NCI-H146 treated with DMSO at 0.1 percent for 48 hours (cell line): ENCODE measurements around the gene EPHA8.

Experiments used
- DNase-seq: peaks from one replicate; lab custom pipeline; 2025; ENCODE audit not compliant: unreplicated experiment; lab: John Stamatoyannopoulos, UW

Gene EPHA8

GRCh38 chr1:22562584-22563583 lies at the start of gene EPHA8:
Gene EPHA8, plus strand, starts transcription at chr1:22563489. Its CDS starts 147 bp downstream, at chr1:22563636.
- no peak for DNase-seq

GRCh38 chr1:22516906-22517571 lies 46.2 kb upstream of the EPHA8 start:
- no peak for DNase-seq

GRCh38 chr1:22517956-22518355 lies 45.3 kb upstream of the EPHA8 start:
- DNase-seq: no peak

DNA sequence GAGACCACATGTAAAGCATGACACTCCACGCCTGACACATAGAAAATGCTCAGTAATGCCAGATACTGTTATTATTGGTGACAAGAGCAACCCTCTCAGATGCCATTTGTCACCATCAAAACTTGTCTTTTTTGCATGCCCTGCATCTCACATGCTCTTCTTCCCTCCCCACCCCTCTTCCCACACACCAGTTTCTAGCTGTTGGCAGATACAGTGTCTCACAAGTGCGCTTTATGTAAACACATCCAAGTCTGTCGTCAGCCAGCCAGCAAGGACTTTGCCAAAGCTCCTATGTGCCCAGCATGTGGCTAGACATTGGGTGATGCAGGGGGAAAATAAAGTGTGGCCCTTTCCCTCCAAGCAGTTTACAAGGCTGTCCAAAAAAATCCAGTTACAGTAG lies 44.9 kb upstream of the EPHA8 start:
- no peak for DNase-seq

DNA sequence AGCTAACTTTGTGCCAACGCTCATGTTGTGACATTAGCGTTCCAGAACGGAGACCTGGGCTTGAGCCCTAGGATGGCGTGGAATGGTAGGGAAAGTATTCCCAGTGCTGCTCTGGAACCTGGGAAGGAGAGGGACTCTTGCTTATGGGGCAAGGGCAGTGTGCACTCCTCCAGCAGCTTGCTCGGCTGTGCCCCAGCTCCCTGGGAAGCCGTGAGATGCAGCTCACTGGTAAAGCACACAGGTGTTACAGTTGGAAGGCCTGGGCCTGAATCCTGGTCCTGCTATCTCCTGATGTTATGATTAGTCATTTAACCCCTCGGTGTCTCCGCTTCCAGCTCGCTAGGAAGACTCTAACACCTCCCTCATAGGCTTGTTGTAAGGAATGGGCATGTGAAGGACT lies 42.4 kb upstream of the EPHA8 start:
- no peak for DNase-seq

DNA sequence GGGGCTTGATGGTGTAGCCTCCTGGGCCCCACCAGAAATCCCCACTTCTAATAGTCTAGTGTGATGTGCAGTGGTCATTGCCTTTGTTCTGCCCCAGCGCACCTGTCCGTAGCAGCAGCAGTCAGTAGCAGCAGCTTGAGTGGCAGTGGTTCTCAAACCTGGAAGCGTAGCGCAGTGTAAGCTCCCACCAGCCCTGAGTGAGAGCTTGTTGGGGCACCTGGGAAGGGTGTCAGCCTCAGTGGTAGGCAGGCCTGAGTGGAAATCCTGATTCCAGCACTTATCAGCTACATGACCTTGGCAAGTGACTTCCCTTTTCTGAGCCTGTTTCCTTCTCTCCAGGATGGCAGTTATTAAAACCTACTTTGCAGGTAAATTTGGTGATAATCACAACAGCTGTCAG lies 41.6 kb upstream of the EPHA8 start:
- DNase-seq: no peak

- no peak for DNase-seq
These were observed 41.0 kb upstream of the EPHA8 start for GRCh38 chr1:22522221-22522743.

GRCh38 chr1:22524481-22524880 lies 38.8 kb upstream of the EPHA8 start:
- no peak for DNase-seq

DNA sequence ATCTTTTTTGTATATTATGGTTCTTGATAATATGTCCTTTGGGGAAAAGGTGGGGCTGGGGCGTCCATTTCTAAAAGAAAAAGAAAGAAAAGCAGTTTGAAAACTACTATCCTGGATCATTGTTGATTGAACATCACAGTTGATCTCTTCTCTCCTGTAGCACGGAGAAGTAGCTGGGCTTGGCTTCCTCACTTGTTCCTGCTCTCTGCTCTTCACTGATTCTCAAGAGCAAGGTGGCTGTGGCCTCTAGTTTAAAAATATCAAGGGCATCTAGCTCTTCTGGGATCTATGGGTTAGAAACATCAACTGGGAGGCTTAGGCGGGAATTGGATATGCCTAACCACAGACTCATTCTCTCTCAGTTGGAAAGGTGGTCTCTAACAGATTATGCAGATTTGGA lies 38.1 kb upstream of the EPHA8 start:
- DNase-seq: no peak

GRCh38 chr1:22525646-22526045 lies 37.6 kb upstream of the EPHA8 start:
- DNase-seq: no peak

- DNase-seq: no peak
These were observed 37.2 kb upstream of the EPHA8 start for GRCh38 chr1:22526098-22526497.

- DNase-seq: no peak
These were observed 36.6 kb upstream of the EPHA8 start for GRCh38 chr1:22526677-22527076.

DNA sequence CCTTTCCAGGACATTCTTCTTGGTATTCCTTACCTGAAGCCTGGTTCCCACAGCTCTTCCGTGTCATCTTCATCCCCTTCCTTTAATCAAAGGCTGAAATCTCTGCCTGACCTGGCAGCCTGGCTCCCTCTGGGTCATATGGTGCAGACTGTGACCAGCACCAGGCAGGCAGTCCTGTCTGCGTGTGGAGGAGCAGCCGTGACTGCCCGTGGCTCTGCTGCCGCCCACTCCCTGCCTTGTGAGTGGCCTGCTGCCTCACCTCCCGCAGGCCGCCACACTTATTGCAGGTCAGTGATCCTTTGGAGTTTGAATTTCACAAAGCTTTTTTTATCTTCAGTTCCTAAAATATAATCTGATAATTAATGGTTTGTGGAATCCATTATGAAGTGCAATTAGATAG lies 36.2 kb upstream of the EPHA8 start:
- DNase-seq: no peak

DNA sequence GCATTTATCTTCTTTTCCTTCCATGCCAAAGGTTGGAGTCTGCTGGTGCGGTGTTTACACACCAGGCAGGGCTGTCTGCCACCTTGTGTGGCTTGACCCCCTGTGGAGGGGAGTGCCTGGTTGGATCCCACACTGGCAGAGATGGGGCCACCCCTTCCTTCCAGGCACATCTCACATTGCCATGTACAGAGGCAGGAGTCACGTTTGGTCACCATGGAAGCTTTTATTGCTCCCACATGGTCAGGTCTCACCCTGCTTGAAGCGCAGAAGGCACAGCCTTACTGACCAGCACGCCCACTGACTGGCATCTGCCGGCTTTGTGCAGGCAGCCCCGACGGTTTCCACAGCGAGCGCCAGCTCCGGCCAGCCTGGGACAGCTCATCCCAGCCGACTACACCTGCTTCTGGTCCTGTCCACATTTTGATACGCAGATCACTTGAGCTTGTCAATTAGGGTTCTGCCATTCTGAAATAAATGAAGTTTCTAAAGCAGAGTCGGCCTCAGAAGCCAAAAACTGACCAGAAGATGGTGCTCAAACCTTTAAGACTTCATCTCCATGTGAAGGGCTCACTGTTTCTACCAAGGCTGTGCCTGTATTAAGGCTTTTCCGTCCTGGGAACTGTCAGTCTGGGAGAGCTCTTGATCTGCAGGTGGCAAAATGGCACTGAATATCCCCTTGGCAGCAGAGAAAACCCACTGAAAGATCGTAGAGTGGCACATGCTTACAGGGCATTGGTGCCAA lies 35.6 kb upstream of the EPHA8 start:
- DNase-seq: peak; percentile 26

DNA sequence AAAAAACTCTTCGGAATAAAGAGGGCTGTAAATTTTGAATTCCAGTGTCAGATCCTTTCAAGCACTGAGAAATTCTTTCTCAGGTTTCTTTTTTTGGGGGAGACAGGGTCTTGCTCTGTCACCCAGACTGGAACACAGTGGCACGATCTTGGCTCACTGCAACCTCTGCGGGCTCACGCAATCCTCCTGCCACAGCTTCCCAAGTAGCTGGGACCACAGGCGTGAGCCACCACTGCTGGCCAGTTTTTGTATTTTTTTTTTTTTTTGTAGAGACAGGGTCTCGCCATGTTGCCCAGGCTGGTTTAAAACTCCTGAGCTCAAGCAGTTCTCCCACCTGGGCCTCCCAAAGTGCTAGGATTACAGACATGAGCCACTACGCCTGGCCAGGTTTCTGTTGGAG lies 34.8 kb upstream of the EPHA8 start:
- DNase-seq: no peak

DNA sequence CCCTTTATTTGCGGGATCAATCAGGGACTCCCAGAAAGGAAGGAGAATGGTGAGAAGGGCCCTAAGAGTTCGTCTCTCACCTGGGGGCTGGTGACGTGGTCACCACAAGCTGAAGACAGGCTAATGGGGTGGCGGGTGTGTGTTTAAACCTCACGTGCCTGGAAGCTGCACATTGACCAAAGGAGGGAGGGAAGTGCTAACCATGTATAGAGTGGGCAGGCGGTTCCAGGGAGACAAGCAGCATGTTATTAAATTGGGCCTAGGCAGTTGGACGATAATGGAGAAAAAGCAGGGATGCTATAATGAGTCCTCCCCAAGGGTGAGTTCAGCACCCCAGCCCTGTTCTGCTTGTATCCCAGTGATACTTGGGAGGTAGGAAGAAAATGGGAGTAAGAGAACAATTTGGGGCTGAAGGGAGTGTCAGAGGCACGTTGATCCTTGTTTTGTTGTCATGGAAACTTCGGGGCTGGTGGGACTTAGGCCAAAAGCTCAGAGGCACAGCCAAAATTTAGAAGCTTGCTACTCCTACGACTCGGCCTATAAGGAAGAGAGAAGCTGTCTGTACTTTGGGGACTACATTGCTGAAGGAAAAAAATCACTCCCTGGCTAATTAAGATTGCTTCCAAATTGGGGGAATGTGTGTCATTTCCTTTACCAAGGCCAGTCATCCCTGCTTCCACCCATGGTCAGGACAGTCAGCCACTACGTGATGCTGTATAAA lies 33.2 kb upstream of the EPHA8 start:
- DNase-seq: no peak

DNA sequence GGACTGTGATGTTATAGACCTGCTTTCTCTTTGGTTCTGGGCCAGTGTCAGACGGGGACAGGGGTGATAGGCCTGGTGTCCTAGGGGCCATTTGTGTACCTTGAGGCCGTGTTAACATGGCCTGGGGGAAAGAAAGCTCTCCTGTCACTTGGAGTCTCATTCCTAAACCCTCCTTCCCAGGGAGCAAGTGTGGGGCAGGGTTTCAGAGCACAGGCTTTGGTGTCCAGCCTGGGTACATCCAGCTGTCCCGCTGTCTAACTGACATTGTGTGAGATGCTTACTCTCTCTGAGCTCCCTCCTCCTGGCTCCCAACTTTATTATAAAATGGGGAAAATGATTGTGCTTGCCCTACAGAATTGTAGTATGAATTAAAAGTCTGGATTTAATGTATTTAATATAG lies 32.6 kb upstream of the EPHA8 start:
- no peak for DNase-seq

DNA sequence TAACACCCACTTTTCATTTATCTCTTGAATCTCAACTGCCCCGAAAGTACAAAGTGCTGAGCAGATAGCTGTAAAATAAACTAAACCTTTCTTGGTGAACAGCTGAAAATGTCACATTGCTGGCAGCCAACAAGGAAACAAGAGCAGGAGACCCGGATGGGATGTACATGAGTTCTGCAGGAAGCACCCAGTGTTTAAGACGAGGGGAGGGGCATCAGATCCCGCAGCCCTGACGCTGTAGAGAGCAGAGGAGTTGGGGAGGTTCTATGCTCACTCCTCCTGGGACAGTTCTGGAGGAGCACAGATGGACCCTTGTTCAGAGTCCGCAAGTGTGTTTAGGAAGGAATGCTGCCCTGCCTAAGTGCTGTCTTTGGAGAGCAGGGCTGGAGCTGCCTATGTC lies 32.0 kb upstream of the EPHA8 start:
- no peak for DNase-seq

DNA sequence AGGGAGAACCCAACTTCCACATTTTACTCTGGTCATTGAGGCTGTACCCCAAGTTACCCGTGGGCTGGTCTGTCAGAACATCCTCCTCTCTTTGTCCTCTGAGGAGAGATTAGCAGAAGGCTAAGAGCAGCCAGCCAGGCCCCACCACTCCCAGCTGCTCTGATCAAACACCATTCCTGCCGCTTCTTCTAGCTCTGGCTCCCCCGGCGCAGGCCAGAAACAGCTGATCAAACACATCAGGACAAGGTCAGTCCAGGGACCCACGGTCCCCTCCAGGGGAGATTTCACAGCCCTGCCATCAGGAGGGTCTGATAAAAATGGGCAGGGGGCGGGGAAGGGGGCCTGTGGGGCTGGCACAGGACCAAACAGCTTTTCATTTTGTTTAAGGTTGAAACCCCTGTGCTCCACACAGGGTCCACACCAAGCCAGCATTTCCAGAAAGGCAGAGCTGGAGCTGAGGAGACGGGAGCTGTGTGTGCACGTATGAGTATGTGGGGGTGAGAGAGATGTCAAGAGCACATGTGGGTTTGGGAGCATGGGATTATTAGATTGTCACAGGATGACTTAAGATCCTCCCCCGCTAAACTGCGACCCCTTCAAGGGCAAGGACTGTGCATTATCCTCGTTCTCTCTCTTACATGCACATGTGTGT lies 29.9 kb upstream of the EPHA8 start:
- DNase-seq: peak; percentile 53

- no peak for DNase-seq
These were observed 28.3 kb upstream of the EPHA8 start for GRCh38 chr1:22534951-22535350.
